IMR-90 (cell line): ENCODE data around the gene LAMTOR3. TPM values are rescaled to one million over a fixed set of nuclear protein-coding genes. Genes with fewer than 3 reads are reported as not detected.

Source experiments
- ATAC-seq: fragments of 200-7000 bp; cut with Tn5 transposase; 2 replicates; pipeline ENCODE4 v1.9.1; 2020; ENCODE audit warnings: low read depth, mild to moderate bottlenecking, moderate library complexity
- BruUV-seq: library from RNA; stranded (reverse); fragments of 400-500 nt; replicated peaks from 2 replicates; lab custom pipeline; 2021; lab: Mats Ljungman, UMichigan
- CTCF ChIA-PET: fragments of 300-600 bp; formaldehyde crosslinking; extraction: SDS; loops from one replicate; lab custom pipeline; 2021; ENCODE audit warnings: antibody characterized with exemption; lab: Yijun Ruan, JAX
- POLR2A ChIA-PET: fragments of 300-600 bp; sonication (Branson Sonifier 250); formaldehyde crosslinking; loops from one replicate; lab custom pipeline; 2022; ENCODE audit warnings: antibody characterized with exemption; ENCODE audit not compliant: unreplicated experiment; lab: Charles Lee
- DNase-seq: peaks from one replicate; pipeline ENCODE4 v3.0.0; 2013
- H2AFZ ChIP-seq: replicated peaks from 2 replicates; pipeline ENCODE3; 2013; ENCODE audit warnings: low read length, mild to moderate bottlenecking; ENCODE audit not compliant: poor library complexity
- H2AK5ac ChIP-seq: 2 replicates; pipeline ENCODE4 v1.6.1; 2013; ENCODE audit warnings: low read depth, low read length, inconsistent platforms
- H2AK9ac ChIP-seq: replicated peaks from 2 replicates; pipeline ENCODE3; 2013; ENCODE audit warnings: mild to moderate bottlenecking, low read depth, low read length, moderate library complexity; ENCODE audit not compliant: poor library complexity
- H2BK120ac ChIP-seq: 2 replicates; pipeline ENCODE4 v1.6.1; 2013; ENCODE audit warnings: low read depth, low read length, inconsistent platforms
- H2BK15ac ChIP-seq: 3 replicates; pipeline ENCODE4 v1.6.1; 2013; ENCODE audit warnings: low read depth, low read length, inconsistent platforms
- H2BK20ac ChIP-seq: 2 replicates; pipeline ENCODE4 v1.6.1; 2013; ENCODE audit warnings: low read depth, mild to moderate bottlenecking, inconsistent platforms, low read length, moderate library complexity
- H2BK5ac ChIP-seq: 2 replicates; pipeline ENCODE4 v1.6.1; 2013; ENCODE audit warnings: mild to moderate bottlenecking, low read depth, low read length, inconsistent platforms; ENCODE audit not compliant: poor library complexity, severe bottlenecking
- H3K14ac ChIP-seq: replicated peaks from 2 replicates; pipeline ENCODE4 v1.6.1; 2013; ENCODE audit warnings: low read depth, low read length, inconsistent platforms
- H3K18ac ChIP-seq: 2 replicates; pipeline ENCODE4 v1.6.1; 2013; ENCODE audit warnings: low read depth, low read length, control low read depth
- H3K23ac ChIP-seq: 2 replicates; pipeline ENCODE4 v1.6.1; 2013; ENCODE audit warnings: low read depth, low read length, inconsistent platforms
- H3K27ac ChIP-seq: 2 replicates; pipeline ENCODE4 v1.5.1; 2013; ENCODE audit warnings: mild to moderate bottlenecking, control low read depth, low read length; ENCODE audit not compliant: insufficient read depth
- H3K27me3 ChIP-seq: 2 replicates; pipeline ENCODE4 v1.6.1; 2013; ENCODE audit warnings: low read length; ENCODE audit not compliant: control insufficient read depth, insufficient read depth
- H3K36me3 ChIP-seq: 2 replicates; pipeline ENCODE4 v1.6.1; 2013; ENCODE audit warnings: low read length, mixed read lengths; ENCODE audit not compliant: control insufficient read depth, insufficient read depth
- H3K4ac ChIP-seq: 2 replicates; pipeline ENCODE4 v1.6.1; 2013; ENCODE audit warnings: low read depth, low read length, inconsistent platforms
- H3K4me1 ChIP-seq: 2 replicates; pipeline ENCODE4 v1.6.1; 2013; ENCODE audit warnings: low read length, mixed read lengths; ENCODE audit not compliant: control insufficient read depth, insufficient read depth
- H3K4me2 ChIP-seq: 2 replicates; pipeline ENCODE4 v1.6.1; 2013; ENCODE audit warnings: low read depth, mild to moderate bottlenecking, control low read depth, low read length, moderate library complexity
- H3K4me3 ChIP-seq: 2 replicates; pipeline ENCODE4 v1.5.1; 2013; ENCODE audit warnings: low read depth, mild to moderate bottlenecking, control low read depth, low read length, moderate library complexity; ENCODE audit not compliant: insufficient read depth
- H3K56ac ChIP-seq: 2 replicates; pipeline ENCODE4 v1.6.1; 2013; ENCODE audit warnings: low read length, inconsistent platforms; ENCODE audit not compliant: insufficient read depth; ENCODE audit errors: extremely low read depth
- H3K79me1 ChIP-seq, 2 experiments: 2 replicates each; pipeline ENCODE4 v1.6.1; 2013; ENCODE audit warnings: low read length in 2 of 2, inconsistent platforms in 1 of 2, low read depth in 1 of 2
- H3K9ac ChIP-seq: 2 replicates; pipeline ENCODE4 v1.6.1; 2013; ENCODE audit warnings: low read depth, low read length, control low read depth
- H3K9me1 ChIP-seq: 2 replicates; pipeline ENCODE4 v1.6.1; 2013; ENCODE audit warnings: low read length, inconsistent platforms; ENCODE audit not compliant: insufficient read depth
- H3K9me3 ChIP-seq: 2 replicates; pipeline ENCODE4 v1.6.1; 2013; ENCODE audit warnings: low read length; ENCODE audit not compliant: control insufficient read depth, insufficient read depth
- H4K20me1 ChIP-seq: 2 replicates; pipeline ENCODE4 v1.6.1; 2013; ENCODE audit warnings: low read length, inconsistent platforms; ENCODE audit not compliant: insufficient read depth
- H4K5ac ChIP-seq: 2 replicates; pipeline ENCODE4 v1.6.1; 2013; ENCODE audit warnings: mild to moderate bottlenecking, low read depth, low read length, control low read depth
- H4K8ac ChIP-seq, 2 experiments: 2 replicates each; pipeline ENCODE4 v1.6.1; 2013; ENCODE audit warnings: low read depth in 2 of 2, low read length in 2 of 2, control low read depth in 1 of 2, inconsistent platforms in 1 of 2
- H4K91ac ChIP-seq: 2 replicates; pipeline ENCODE4 v1.6.1; 2013; ENCODE audit warnings: low read depth, low read length, inconsistent platforms; ENCODE audit not compliant: insufficient read depth
- CEBPB ChIP-seq: IDR thresholded peaks from 2 replicates; pipeline ENCODE4 v1.6.1; 2012; ENCODE audit warnings: low read depth, low read length, improper control_type of control experiment
- RFX5 ChIP-seq: IDR thresholded peaks from 2 replicates; pipeline ENCODE4 v1.8.0; 2012; ENCODE audit warnings: low read depth, mild to moderate bottlenecking, low read length, moderate library complexity
- USF2 ChIP-seq: fragments of 150-350 bp; IDR thresholded peaks from 2 replicates; pipeline ENCODE4 v1.6.1; 2017; ENCODE audit warnings: mild to moderate bottlenecking, antibody characterized with exemption, low read length, low read depth
- WGBS, 2 experiments: methylation state at CpG; one replicate each; pipeline versions ENCODE4 v1.1.5 to v1.1.7; 2013; ENCODE audit warnings: missing lambda C conversion rate in 2 of 2; ENCODE audit not compliant: insufficient read length in 1 of 2; ENCODE audit errors: extremely low coverage in 2 of 2; 5-methylcytosine and 5-hydroxymethylcytosine counted together
- dilution Hi-C: fragments of 300-500 bp; cut with HindIII; formaldehyde crosslinking; loops from one replicate; pipeline ENCODE4 v1.14.3; 2018; ENCODE audit warnings: low sequenced_read_pairs; ENCODE audit not compliant: unreplicated experiment
- in situ Hi-C: fragments of 300-500 bp; cut with MboI; formaldehyde crosslinking; loops from 3 replicates; pipeline ENCODE4 v1.14.3; 2019; ENCODE audit warnings: low sequenced_read_pairs, inconsistent platforms, mixed read lengths
- intact Hi-C: fragments of 100-400 bp; cut with micrococcal nuclease; formaldehyde crosslinking; loops from 2 replicates; pipeline ENCODE4 v1.10.0; 2022
- polyA plus RNA-seq, 3 experiments: library from polyadenylated mRNA; depleted of rRNA; stranded (reverse); fragments of >200 nt; gene quantifications; 2 replicates each; pipeline ENCODE4 v1.2.3, GENCODE V29; 2012; ENCODE audit warnings: low replicate concordance in 1 of 3
- total RNA-seq: library from RNA; depleted of rRNA; stranded (reverse); fragments of >200 nt; gene quantifications from 2 replicates; pipeline ENCODE4 v1.2.3, GENCODE V29; 2012

The LAMTOR3 gene
- total and polyA plus RNA-seq, 2 of the 4 experiments (the other 2 are of a cell fraction): 28.6 to 35.7 TPM

DNA sequence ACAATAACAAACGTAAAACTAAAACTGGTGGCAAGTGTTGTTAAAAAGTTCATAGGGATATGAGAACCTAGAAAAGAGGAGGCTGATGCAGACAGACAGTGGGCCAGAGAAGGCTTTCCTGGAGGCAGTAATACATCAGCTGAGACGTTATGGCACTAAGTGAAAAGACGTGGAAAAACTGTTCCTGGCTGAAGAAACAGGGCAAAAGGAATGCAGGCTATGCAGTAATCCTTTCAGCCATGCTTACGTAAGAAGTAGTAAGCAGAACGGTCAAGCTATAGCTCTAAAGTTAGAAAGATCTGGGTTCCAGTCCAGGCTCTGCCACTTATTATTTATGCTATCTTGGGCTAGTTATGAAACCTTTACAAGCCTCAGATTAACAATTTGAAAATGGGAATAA lies 6.4 kb downstream of the LAMTOR3 start:
- Histone ChIP-seq H4K20me1 (peaks cover 4% of the 10 kb centered on the region; the same call in 1 of the 2 replicates), H3K27ac (no peak overlapping the region), H2AK5ac (no peak overlapping the region), H4K5ac (no peak overlapping the region), H3K9ac (no peak overlapping the region), H3K4ac (no peak overlapping the region), H3K27me3 (no peaks in the 10 kb centered on the region), H3K4me2 (no peak overlapping the region), H3K23ac (no peak overlapping the region), H3K36me3 (peaks cover 6% of the 10 kb centered on the region), H4K91ac (no peak overlapping the region), H2BK120ac (no peak overlapping the region), H3K79me1 (peaks cover 0 to 24% of the 10 kb centered on the region in 2 experiments; a peak in 3 of 4 replicates), H2AK9ac (no peak overlapping the region), H3K14ac (no peak overlapping the region), H3K9me1 (no peaks in the 10 kb centered on the region), H3K56ac (no peak overlapping the region), H2BK20ac (no peak overlapping the region), H3K18ac (no peak overlapping the region), H2BK15ac (no peak overlapping the region), H3K4me3 (no peak overlapping the region), H4K8ac (no peak overlapping the region), H3K9me3 (no peaks in the 10 kb centered on the region), H2AFZ (no peak overlapping the region), H2BK5ac (no peak overlapping the region), H3K4me1 (no peaks in the 10 kb centered on the region; the same call in 1 of the 2 replicates)
- 7% methylated on average over 2 of the region's 5 CpGs; no CpG with 5 or more reads in 1 of the 2 experiments for WGBS, 2 experiments
- no TSS peak for BruUV-seq
- peak; percentile 42; the same call in 1 of the 2 replicates for ATAC-seq
- ChIA-PET CTCF (no interaction called here), POLR2A (no interaction called here)
- TF ChIP-seq RFX5 (no peak), CEBPB (peak; percentile 49; the same call in 1 of the 2 replicates), USF2 (no peak)
- dilution Hi-C loops: no loop called here
- intact Hi-C loops: loop anchor here (5.0 kb wide), 1 partner anchor 76 kb away; no protein-coding TSS in a partner anchor
- in situ Hi-C loops: loop anchor here (10.0 kb wide), 1 partner anchor 323 kb away; the partner anchor contains the start of gene TRMT10A
- peak; percentile 46 for DNase-seq
